Hepatocyte (in vitro differentiated cells): ENCODE data around the gene PLAAT3.

ENCODE experiments used
- CTCF ChIP-seq: fragments of 200-600 bp; sonication (generic); IDR thresholded peaks from 2 replicates; pipeline ENCODE4 v1.5.1; 2016; ENCODE audit warnings: antibody characterized with exemption, mild to moderate bottlenecking; ENCODE audit not compliant: poor library complexity
- EZH2 ChIP-seq: fragments of 200-600 bp; sonication (generic); IDR thresholded peaks from 2 replicates; pipeline ENCODE4 v1.6.1; 2016; ENCODE audit warnings: antibody characterized with exemption, mild to moderate bottlenecking, borderline replicate concordance

- no peak for TF ChIP-seq CTCF
- TF ChIP-seq EZH2, result no peak
Measured at GRCh38 chr11:63537293-63538101, 76.7 kb downstream of the PLAAT3 start.
